Measurements from ENCODE around the gene LYZL2. TPM values are rescaled to one million over a fixed set of nuclear protein-coding genes. Genes with fewer than 3 reads are reported as not detected.

LYZL2 gene
- total and polyA plus RNA-seq, 7 donors = not detected

- 1 to 4% methylated on average over 5 of the region's 5 CpGs for WGBS, 2 donors
- DNase-seq = no peak
- Histone ChIP-seq H3K4me1 (no peaks in the 10 kb centered on the region), H3K27ac (no peak overlapping the region), H3K9me3 (no peaks in the 10 kb centered on the region), H3K4me3 (no peak overlapping the region), H3K27me3 (no peaks in the 10 kb centered on the region), H3K36me3 (no peaks in the 10 kb centered on the region)
- intact Hi-C loops (cut with DNase I) = loop anchor here (5.0 kb wide), 2 partner anchors 59 to 179 kb away; no protein-coding TSS in a partner anchor
- TF ChIP-seq, protein P1, sequence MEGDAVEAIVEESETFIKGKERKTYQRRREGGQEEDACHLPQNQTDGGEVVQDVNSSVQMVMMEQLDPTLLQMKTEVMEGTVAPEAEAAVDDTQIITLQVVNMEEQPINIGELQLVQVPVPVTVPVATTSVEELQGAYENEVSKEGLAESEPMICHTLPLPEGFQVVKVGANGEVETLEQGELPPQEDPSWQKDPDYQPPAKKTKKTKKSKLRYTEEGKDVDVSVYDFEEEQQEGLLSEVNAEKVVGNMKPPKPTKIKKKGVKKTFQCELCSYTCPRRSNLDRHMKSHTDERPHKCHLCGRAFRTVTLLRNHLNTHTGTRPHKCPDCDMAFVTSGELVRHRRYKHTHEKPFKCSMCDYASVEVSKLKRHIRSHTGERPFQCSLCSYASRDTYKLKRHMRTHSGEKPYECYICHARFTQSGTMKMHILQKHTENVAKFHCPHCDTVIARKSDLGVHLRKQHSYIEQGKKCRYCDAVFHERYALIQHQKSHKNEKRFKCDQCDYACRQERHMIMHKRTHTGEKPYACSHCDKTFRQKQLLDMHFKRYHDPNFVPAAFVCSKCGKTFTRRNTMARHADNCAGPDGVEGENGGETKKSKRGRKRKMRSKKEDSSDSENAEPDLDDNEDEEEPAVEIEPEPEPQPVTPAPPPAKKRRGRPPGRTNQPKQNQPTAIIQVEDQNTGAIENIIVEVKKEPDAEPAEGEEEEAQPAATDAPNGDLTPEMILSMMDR (IDR thresholded peaks at IDR 0.05) = peak; percentile 52 to 82 (median 80)
- TF ChIP-seq POLR2A (IDR thresholded peaks at IDR 0.05) (no peak), POLR2AphosphoS5 (IDR thresholded peaks at IDR 0.05) (no peak), EP300 (IDR thresholded peaks at IDR 0.05) (no peak)
Observed at GRCh38 chr10:30591249-30591670, 38.3 kb downstream of the LYZL2 start.

GRCh38 chr10:30589441-30589840 is 40.1 kb downstream of the LYZL2 start:
- intact Hi-C loops (cut with DNase I) = loop anchor here (10.0 kb wide), 1 partner anchor 595 kb away; no protein-coding TSS in a partner anchor
- no peaks in the 10 kb centered on the region for H3K27me3 ChIP-seq
- whole genome bisulfite sequencing, 2 donors = 70 to 88% methylated on average over 7 of the region's 7 CpGs

DNA sequence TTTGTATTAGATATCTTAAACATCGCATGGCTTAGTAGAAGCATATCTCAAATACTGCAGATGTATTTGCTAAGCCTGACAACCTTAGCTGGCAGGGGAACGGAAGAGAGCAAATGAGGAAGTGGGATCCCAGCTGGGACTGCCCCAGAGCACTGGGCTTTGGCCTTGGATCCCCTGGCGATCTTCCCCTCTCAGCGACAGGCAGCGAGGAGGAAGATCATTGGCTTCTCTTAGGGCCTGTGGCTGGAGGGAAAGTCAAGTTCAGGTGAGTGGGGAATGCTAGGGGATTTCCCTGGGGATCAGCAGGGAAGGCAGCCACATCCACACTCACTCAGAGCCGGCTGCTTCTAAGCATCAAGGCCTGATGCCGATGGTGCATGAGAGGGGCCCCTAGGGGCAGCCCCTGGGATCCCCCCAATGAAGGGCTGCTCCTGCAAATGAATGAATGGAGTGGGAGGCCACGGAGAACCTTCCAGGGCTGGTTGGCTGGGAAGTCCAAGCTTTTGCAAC is 42.0 kb downstream of the LYZL2 start:
- H3K4me1 ChIP-seq = peaks cover 0 to 15% (median 10%) of the 10 kb centered on the region in 4 donors
- no peaks in the 10 kb centered on the region for H3K27me3 ChIP-seq
- H3K4me3 ChIP-seq = no peak overlapping the region
- H3K27ac ChIP-seq = no peak overlapping the region
- H3K9me3 ChIP-seq = no peaks in the 10 kb centered on the region
- no peaks in the 10 kb centered on the region for H3K36me3 ChIP-seq
- peak; percentile 69 for DNase-seq
- intact Hi-C loops (cut with DNase I) = loop anchor here (10.0 kb wide), 1 partner anchor 593 kb away; no protein-coding TSS in a partner anchor
- TF ChIP-seq, protein P1 (IDR thresholded peaks at IDR 0.05) = no peak
- TF ChIP-seq POLR2AphosphoS5 (IDR thresholded peaks at IDR 0.05) (no peak), EP300 (IDR thresholded peaks at IDR 0.05) (no peak), POLR2A (IDR thresholded peaks at IDR 0.05) (no peak)
- WGBS, 2 donors = 22 to 23% methylated on average over 8 of the region's 8 CpGs

More at GRCh38 chr10:30589441-30589840, 40.1 kb downstream of the LYZL2 start:
- TF ChIP-seq, protein P1 (IDR thresholded peaks at IDR 0.05) = no peak
- no peak for TF ChIP-seq EP300 (IDR thresholded peaks at IDR 0.05)
- no peak for TF ChIP-seq POLR2A (IDR thresholded peaks at IDR 0.05)
- no peak for TF ChIP-seq POLR2AphosphoS5 (IDR thresholded peaks at IDR 0.05)
- Histone ChIP-seq H3K9me3 (no peaks in the 10 kb centered on the region), H3K4me1 (no peaks in the 10 kb centered on the region), H3K36me3 (no peaks in the 10 kb centered on the region), H3K27ac (no peak overlapping the region), H3K4me3 (no peak overlapping the region)
- no peak for DNase-seq

- H3K27ac ChIP-seq = no peak overlapping the region
- H3K36me3 ChIP-seq = no peaks in the 10 kb centered on the region
- no peaks in the 10 kb centered on the region for H3K9me3 ChIP-seq
- H3K4me3 ChIP-seq = no peak overlapping the region
- intact Hi-C loops (cut with DNase I) = loop anchor here (10.0 kb wide), 1 partner anchor 592 kb away; no protein-coding TSS in a partner anchor
- no peak for DNase-seq
- TF ChIP-seq, protein P1 (IDR thresholded peaks at IDR 0.05) = no peak
- WGBS, 2 donors = 96 to 98% methylated on average over 2 of the region's 2 CpGs
- peaks cover 0 to 15% (median 10%) of the 10 kb centered on the region in 4 donors for H3K4me1 ChIP-seq
- H3K27me3 ChIP-seq = no peaks in the 10 kb centered on the region
Observed at GRCh38 chr10:30586828-30587227, 42.7 kb downstream of the LYZL2 start.

Data from sigmoid colon (tissue), 7 donors.